Epithelial cell of esophagus (primary cell): ENCODE measurements around the gene HBEGF.
A peak's percentile ranks its signal among the peaks of the same experiment; 100 is the strongest.

ENCODE experiments used
- DNase-seq: peaks from one replicate; pipeline ENCODE4 v3.0.0; 2010; ENCODE audit warnings: low read depth
- H3K4me3 ChIP-seq: 2 replicates; pipeline ENCODE4 v1.5.1; 2011; ENCODE audit warnings: mild to moderate bottlenecking, low read length, control low read depth
- CTCF ChIP-seq: IDR thresholded peaks from 2 replicates; pipeline ENCODE4 v1.5.1; 2011; ENCODE audit warnings: low read depth, mild to moderate bottlenecking, low read length, control low read depth, inconsistent platforms; ENCODE audit not compliant: insufficient read depth; ENCODE audit errors: missing control alignments

HBEGF gene

GRCh38 chr5:140305471-140305870, 40.9 kb downstream of the HBEGF start:
- TF ChIP-seq CTCF: no peak
- DNase-seq: no peak
- no peak overlapping the region for H3K4me3 ChIP-seq

GRCh38 chr5:140303966-140304365, 42.4 kb downstream of the HBEGF start:
- H3K4me3 ChIP-seq: no peak overlapping the region
- TF ChIP-seq CTCF: no peak
- DNase-seq: no peak

- peak; percentile 95 for DNase-seq
- H3K4me3 ChIP-seq: peak within 1 kb of the TSS; percentile 68
- no peak for TF ChIP-seq CTCF
These were observed 43.4 kb downstream of the HBEGF start, which contains the start of gene PFDN1 for GRCh38 chr5:140302786-140303639. PFDN1 (minus strand) TSS chr5:140303101; CDS start chr5:140303073, 28 bp downstream.

- TF ChIP-seq CTCF: no peak
- DNase-seq: no peak
- H3K4me3 ChIP-seq: no peak overlapping the region
These were observed 45.3 kb downstream of the HBEGF start for GRCh38 chr5:140301136-140301535.

GRCh38 chr5:140299056-140299455, 47.3 kb downstream of the HBEGF start:
- TF ChIP-seq CTCF: no peak
- H3K4me3 ChIP-seq: no peak overlapping the region
- DNase-seq: no peak

GRCh38 chr5:140298183-140298601, 48.2 kb downstream of the HBEGF start:
- DNase-seq: peak; percentile 66
- H3K4me3 ChIP-seq: no peak overlapping the region
- TF ChIP-seq CTCF: no peak

- DNase-seq: no peak
- H3K4me3 ChIP-seq: no peak overlapping the region
- no peak for TF ChIP-seq CTCF
These were observed 49.1 kb downstream of the HBEGF start for GRCh38 chr5:140297283-140297682.
